ENCODE results near the gene WDR37. TPM values are rescaled to one million over a fixed set of nuclear protein-coding genes. Genes with fewer than 3 reads are reported as not detected.
"Not testable (repeated sequence)": the region's sequence is repeated elsewhere in the genome, so short reads cannot be mapped to it uniquely, and the experiment has no call there.

WDR37 gene
- total RNA-seq, 2 experiments from 2014 or later: 30.4 to 34.4 TPM

DNA sequence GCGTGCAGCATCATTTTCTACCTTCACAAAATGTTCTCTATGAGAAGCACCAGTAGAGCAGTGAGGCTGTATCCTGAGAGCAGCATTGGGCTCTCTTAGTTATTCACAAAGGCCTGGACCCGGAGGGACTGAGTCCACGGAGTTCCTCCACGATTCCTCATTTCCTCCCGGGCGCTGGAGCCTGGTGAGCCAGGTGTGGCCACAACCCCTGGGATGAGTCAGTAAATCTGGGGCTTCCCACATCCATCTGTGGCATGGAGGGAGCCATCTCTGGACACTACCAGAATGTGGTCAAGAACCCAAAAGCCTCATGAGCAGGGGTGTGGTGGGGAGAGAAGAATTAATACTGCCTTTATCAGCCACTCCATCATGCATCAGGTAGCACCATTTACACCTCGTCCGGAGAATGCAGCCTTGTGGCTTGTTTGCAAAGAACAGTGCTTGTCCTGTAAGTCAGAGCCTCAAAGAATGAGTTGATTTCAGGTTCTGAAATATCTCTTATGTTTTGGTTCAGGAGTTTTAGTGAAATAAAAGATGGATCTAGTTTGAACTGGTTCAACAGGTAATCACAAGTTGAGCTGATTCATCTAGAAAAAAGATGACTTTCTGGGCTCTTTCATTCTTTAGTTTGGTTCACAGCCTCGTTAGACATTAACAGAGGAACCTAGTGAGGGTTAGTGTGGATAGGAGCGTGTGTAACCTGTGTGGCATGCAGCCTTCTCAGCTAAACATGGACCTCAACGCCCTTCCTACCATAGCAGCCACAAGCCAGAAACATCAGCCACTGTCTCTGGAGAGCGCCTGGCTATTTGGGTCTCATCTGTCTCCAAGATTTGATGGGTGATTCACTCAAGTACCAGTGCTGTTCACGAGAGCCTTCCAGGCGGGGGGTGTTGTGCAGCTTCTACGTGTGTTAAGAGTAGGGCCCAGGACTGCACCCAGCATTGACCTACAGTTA is 95.2 kb downstream of the WDR37 start:
- no peak for ATAC-seq (ENCODE audit: low read depth)
- Mint-ChIP-seq H3K4me3 (no peak overlapping the region), H3K27ac (no peak overlapping the region), H3K4me1 (peaks cover 1% of the 10 kb centered on the region), H3K9me3 (peaks cover 4% of the 10 kb centered on the region), H3K36me3 (no peaks in the 10 kb centered on the region), H3K27me3 (peaks cover 4% of the 10 kb centered on the region)
- POLR2A ChIA-PET: no interaction called here
- DNase-seq: no peak

DNA sequence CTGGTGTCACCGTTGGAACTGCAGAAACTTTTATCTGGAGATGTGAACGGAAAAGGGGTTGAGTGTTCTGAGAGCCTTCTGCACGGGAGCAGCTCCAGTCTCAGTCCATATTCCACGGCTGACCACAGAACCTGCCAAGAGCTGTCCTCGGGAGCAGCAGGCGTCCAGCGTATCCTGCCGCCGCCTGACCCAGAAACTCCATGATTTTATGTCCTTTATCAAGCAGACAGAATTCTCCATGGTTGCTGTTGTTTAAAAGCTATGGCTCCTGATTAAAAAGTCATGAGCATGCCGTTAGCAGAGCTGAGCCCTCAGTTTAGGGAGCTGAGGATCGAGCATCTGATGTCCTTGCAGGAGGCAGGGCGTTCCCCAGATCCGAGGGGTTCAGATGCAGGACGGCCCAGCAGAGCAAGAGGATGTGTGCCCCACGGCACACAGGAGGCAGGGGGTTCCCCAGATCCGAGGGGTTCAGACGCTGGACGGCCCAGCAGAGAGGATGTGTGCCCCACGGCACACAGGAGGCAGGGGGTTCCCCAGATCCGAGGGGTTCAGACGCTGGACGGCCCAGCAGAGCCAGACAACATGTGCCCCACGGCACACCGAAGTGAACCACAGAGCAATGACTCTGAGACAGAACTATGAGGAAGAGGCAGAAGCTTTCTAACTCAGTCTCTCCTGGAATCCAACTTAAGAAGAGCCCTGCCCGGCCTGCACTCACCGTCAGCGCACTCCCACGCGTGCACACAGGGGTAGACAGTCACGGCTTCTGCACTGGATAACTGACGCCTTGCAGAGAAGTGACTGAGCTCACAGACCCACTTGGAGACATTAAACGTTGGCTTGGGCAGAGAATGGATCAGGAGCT is 96.4 kb downstream of the WDR37 start:
- DNase-seq (no peak), ATAC-seq (ENCODE audit: low read depth) (no peak)
- Mint-ChIP-seq H3K36me3 (no peaks in the 10 kb centered on the region), H3K27ac (no peak overlapping the region), H3K27me3 (peaks cover 8% of the 10 kb centered on the region), H3K9me3 (no peaks in the 10 kb centered on the region), H3K4me1 (peaks cover 1% of the 10 kb centered on the region), H3K4me3 (no peak overlapping the region)
- POLR2A ChIA-PET: interaction anchor here (1.0 kb wide), 1 partner anchor 11 kb away, joined by 3 read pairs; no protein-coding TSS in a partner anchor

DNA sequence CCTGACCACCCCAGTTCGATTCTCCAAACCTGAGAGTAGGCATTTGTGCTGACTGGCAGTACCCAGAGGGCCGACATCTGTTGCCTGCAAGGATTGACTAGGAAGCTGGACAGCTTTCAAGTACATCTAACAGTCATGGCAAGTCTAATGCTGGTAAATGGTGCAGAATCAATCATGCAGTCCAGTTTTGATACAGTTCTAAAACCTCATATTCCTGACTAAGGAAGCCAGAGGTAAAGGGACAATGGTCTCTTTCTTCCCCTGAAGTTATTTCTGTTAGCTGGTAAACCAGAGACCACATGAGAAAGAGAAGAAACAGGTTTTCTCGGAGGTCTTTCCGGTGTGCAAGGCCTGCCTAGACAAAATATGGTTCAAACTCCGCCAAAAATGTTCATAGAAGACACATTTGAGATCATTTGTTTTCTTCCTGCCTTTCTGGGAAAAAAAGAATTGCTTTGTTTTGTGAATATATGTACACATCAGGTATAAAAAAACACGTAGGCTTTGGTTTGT is 97.1 kb downstream of the WDR37 start:
- Mint-ChIP-seq H3K27me3 (peaks cover 10% of the 10 kb centered on the region), H3K4me3 (no peak overlapping the region), H3K4me1 (peaks cover 1% of the 10 kb centered on the region), H3K9me3 (no peaks in the 10 kb centered on the region), H3K27ac (no peak overlapping the region), H3K36me3 (no peaks in the 10 kb centered on the region)
- ATAC-seq (ENCODE audit: low read depth): no peak
- no peak for DNase-seq
- POLR2A ChIA-PET: interaction anchor here (1.0 kb wide), 1 partner anchor 12 kb away, joined by 3 read pairs; no protein-coding TSS in a partner anchor

DNA sequence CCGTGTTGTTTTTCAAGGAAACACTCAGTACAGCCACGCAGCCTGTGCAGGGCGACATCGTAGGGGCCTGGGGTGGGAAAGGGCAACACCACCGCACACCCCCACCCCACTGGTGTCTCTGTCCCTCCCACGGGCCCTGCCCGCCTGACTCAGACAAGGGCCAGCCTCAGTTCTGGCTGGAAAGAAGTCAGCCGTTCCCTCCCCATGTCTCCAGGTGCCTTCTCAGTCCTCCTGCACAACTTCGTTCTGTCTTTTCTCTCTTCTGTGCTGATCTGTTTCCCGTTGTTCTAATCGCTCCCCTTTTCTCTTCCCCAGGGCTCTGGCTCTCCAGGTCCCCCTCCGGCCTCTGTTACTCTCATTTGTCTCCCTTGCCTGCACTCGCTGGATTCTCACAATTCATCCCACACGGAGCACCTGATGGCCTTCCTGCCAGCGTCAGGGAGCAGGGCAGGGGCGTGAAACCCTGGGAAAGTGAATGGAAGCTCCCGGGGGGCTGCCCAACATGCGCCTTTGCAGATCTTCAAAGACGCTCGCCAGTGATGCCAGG is 97.7 kb downstream of the WDR37 start:
- Mint-ChIP-seq H3K36me3 (no peaks in the 10 kb centered on the region), H3K9me3 (no peaks in the 10 kb centered on the region), H3K27ac (no peak overlapping the region), H3K4me3 (no peak overlapping the region), H3K4me1 (peaks cover 1% of the 10 kb centered on the region), H3K27me3 (peaks cover 8% of the 10 kb centered on the region)
- DNase-seq: no peak
- POLR2A ChIA-PET: no interaction called here
- no peak for ATAC-seq (ENCODE audit: low read depth)

DNA sequence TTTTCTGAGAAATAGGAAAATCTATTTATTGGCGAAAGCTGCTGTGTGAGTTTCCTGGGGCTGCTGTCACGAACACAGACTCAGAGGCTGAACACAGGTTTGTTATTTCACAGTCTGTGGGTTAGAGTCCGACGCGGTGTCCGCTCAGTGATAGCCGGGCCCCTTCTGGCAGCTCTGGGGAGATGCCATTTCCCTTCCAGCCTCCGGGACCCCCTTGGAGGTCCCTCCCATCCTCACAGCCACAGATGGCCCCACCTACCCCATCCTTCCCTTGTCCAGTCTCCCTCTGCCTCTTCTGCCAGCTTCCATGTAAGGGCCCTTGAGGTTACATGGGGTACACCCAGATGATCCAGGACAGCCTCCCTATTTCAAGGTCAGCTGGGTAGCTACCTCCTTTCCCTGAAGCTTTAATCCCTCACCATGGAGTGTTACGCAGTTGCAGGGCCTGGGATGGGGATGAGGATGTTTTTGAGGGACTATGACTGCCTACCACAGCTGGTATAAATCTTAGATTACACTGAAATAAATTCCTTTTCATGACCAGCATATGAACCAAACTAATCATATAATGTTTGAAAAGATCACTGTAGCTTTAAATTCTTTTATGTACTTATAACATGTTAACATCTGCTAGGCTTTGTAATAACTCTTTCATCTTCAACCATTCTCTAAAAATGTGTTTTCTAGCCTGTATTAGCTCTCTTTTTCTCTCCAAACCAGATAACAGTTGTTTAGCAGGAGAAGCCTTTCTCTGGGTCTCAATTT is 98.5 kb downstream of the WDR37 start:
- peaks cover 6% of the 10 kb centered on the region for H3K27me3 Mint-ChIP-seq
- no peak for ATAC-seq (ENCODE audit: low read depth)
- H3K27ac Mint-ChIP-seq: no peak overlapping the region
- no peaks in the 10 kb centered on the region for H3K9me3 Mint-ChIP-seq
- no peak for DNase-seq
- H3K4me3 Mint-ChIP-seq: no peak overlapping the region
- H3K36me3 Mint-ChIP-seq: no peaks in the 10 kb centered on the region
- POLR2A ChIA-PET: no interaction called here
- H3K4me1 Mint-ChIP-seq: no peaks in the 10 kb centered on the region

DNA sequence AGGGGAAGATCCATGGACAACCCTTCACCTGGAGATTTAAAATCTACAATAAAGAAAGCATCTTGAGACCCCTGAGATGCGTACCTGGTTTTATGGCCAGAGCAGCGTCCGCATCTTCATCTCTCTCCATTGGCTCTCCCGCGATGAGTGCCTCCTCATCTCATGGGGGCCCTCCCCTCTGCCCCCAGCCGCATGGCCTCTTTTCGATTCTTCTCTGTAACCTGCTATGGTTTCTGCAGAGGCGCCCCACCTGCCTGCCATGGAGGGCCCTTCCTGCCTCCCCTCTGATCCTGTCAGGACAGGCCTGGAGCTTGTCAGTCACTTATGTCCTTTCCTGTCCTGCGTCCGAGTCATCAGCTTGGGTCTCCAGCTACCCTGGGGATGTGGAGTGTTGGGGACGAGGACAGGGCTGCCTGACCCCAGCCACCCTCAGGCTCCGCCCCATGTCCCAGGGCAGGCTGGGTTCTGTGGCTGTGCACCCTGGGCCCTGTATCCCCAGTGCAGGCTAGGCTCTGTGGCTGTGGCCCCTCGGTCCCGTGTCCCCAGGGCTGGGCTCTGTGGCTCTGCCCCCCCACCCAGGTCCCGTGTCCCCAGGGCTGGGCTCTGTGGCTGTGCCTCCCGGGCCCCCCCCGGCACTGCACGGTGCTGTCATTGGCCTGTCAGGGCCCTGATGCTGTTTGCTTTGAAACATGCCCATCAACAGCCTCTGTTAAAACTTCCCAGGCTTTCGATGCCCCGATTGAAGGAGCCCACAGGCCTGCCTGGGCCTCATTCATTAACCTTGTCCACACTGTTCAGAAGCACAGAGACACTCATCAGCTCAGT is 99.8 kb downstream of the WDR37 start:
- no peaks in the 10 kb centered on the region for H3K36me3 Mint-ChIP-seq
- H3K4me1 Mint-ChIP-seq: no peaks in the 10 kb centered on the region
- POLR2A ChIA-PET: no interaction called here
- DNase-seq (no peak), ATAC-seq (ENCODE audit: low read depth) (no peak)
- no peak overlapping the region for H3K4me3 Mint-ChIP-seq
- H3K27ac Mint-ChIP-seq: no peak overlapping the region
- H3K27me3 Mint-ChIP-seq: peaks cover 6% of the 10 kb centered on the region
- H3K9me3 Mint-ChIP-seq: no peaks in the 10 kb centered on the region

DNA sequence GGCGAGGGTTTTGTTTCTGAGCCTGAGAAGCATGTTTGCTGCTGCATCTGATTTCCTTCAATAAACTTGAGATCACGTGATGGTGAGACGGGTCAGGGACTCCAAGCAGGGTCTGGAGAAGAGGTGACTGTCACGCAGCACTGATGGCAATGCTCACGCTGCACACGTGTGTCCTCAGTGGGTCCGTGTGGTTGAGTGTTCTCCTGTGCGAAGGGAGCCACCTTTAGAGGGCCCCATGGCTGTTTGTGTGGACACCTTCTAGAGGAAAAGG is 100.4 kb downstream of the WDR37 start:
- POLR2A ChIA-PET: no interaction called here
- H3K27me3 Mint-ChIP-seq: peaks cover 6% of the 10 kb centered on the region
- H3K4me3 Mint-ChIP-seq: no peak overlapping the region
- no peak overlapping the region for H3K27ac Mint-ChIP-seq
- no peak for ATAC-seq (ENCODE audit: low read depth)
- no peaks in the 10 kb centered on the region for H3K9me3 Mint-ChIP-seq
- no peaks in the 10 kb centered on the region for H3K4me1 Mint-ChIP-seq
- no peaks in the 10 kb centered on the region for H3K36me3 Mint-ChIP-seq
- DNase-seq: no peak

DNA sequence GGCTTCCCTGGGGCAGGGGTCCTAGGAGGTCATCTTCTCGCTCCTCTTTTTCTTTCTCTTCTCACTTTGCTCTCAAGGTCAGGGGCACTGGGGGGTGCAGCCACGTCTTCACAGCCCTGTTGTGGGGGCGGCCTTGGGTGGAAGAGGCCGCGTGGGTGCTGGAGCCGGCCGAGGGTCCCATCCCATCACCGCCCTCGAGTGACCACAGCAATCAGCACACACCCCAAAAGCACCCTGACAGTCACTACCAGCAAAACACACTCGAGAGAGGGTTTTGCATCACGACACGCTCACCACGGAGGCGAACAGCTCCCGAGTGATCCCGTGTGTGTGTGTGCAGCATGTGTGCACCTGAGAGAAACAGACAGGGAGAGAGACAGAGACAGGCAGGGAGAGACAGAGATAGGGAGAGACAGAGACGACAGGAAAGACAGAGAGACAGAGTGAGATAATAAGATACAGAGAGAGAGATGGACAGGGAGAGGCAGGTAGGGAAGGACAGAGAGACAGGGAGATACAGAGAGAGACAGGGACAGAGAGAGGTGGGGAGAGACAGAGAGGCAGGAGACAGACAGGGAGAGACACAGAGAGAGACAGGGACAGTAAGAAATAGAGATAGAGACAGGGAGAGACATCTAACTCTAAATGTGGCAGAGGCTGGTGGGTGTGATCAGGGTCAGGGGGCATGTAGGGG is 100.9 kb downstream of the WDR37 start:
- H3K36me3 Mint-ChIP-seq: no peaks in the 10 kb centered on the region
- DNase-seq (no peak), ATAC-seq (ENCODE audit: low read depth) (no peak)
- H3K27ac Mint-ChIP-seq: no peak overlapping the region
- H3K4me1 Mint-ChIP-seq: no peaks in the 10 kb centered on the region
- peaks cover 6% of the 10 kb centered on the region for H3K27me3 Mint-ChIP-seq
- no peaks in the 10 kb centered on the region for H3K9me3 Mint-ChIP-seq
- POLR2A ChIA-PET: no interaction called here
- H3K4me3 Mint-ChIP-seq: no peak overlapping the region

DNA sequence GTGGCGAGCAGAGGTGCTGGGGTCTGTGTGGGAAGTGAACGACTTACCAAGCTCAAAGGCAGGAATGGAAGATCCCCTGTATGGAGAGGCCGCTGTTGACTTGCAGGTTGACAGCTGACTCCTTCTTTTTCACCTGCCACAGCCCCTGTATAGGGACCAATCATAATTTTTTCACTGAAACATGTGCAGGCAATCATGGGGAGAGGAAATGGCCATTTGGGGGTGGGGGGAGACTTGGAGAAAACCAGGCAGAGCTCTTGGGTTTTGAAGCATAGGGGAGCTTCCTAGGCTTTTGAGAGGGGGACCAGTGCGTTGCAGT is 101.4 kb downstream of the WDR37 start:
- ATAC-seq (ENCODE audit: low read depth): no peak
- H3K27ac Mint-ChIP-seq: no peak overlapping the region
- H3K9me3 Mint-ChIP-seq: no peaks in the 10 kb centered on the region
- H3K4me1 Mint-ChIP-seq: no peaks in the 10 kb centered on the region
- H3K4me3 Mint-ChIP-seq: no peak overlapping the region
- POLR2A ChIA-PET: no interaction called here
- H3K36me3 Mint-ChIP-seq: no peaks in the 10 kb centered on the region
- peaks cover 6% of the 10 kb centered on the region for H3K27me3 Mint-ChIP-seq
- DNase-seq: no peak

DNA sequence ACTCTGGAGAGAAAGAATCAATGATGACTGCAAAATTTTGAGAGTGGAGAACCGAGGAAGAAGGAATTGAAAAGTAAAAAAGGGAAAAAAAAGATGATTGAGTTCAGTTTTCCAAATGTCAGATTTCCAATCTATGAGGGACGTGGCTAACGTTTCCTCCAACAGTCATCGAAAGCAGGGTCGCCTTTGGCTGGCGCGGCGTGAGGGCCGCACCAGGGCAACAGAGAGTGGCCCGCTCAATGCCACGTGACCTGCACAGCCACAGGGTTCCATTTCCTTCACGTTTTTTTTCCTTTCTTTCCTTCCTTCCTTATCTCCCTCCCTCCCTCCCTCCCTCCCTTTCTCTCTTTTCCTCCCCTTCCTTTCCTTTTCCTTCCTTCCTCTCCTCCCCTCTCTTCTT is 101.9 kb downstream of the WDR37 start:
- Mint-ChIP-seq H3K9me3 (no peaks in the 10 kb centered on the region), H3K27ac (no peak overlapping the region), H3K4me3 (no peak overlapping the region), H3K27me3 (peaks cover 6% of the 10 kb centered on the region), H3K36me3 (no peaks in the 10 kb centered on the region), H3K4me1 (no peaks in the 10 kb centered on the region)
- ATAC-seq (ENCODE audit: low read depth) (no peak), DNase-seq (no peak)
- POLR2A ChIA-PET: no interaction called here

DNA sequence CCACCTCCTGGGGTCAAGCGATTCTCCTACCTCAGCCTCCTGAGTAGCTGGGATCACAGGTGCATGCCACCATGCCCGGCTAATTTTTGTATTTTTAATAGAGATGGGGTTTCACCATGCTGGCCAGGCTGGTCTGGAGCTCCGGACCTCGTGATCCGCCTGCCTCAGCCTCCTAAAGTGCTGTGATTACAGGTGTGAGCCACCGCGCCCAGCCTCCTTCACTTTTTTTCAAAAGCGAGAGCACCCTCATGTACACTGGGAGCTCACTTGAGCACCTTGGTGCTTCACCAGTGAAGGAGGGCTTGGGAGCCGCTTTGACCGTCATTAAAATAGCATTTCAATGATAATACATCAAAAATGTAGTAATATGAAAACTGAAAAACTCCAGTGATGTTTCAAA is 102.4 kb downstream of the WDR37 start:
- H3K4me3 Mint-ChIP-seq; POLR2A ChIA-PET; H3K36me3 Mint-ChIP-seq; H3K27me3 Mint-ChIP-seq; DNase-seq; H3K4me1 Mint-ChIP-seq; H3K9me3 Mint-ChIP-seq; ATAC-seq (ENCODE audit: low read depth); H3K27ac Mint-ChIP-seq: not testable (repeated sequence)
